ENCODE data around the gene TMEM33.

DNA sequence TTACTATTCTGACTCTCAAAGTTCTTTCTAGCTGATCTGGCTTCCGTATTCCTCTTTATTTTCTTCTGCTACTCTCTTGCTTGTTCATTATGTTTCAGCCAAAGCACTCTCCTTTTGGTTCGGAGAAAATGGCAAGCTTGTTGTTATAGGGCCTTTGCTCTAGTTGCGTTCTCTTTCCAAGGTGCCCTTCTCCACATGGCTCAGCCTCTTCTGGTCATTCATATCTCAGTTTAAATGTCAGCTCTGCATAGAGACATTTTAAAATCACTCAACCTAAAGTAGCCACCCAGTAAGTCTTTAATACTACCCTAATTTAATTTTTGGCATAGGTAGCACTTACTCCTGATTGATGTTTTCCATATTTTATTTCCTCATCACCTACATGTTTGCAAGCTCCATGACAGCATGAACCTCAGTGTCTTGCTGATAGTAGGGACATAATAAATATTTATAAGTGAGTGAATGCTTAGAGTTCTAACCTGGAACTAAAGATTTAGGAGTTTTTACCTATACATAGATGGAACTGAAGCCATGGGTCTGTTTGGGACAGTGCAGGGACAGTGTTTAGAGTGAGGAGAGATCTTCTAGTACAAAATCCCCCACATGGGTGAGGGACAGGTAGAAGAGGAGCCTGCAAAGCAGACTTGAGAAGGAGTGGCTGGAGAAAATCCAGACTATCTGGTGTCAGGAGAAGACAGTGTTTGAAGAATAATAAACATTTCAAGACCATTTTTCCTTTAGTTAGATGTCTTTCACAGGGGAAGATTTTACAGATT is 73.0 kb downstream of the TMEM33 start:
- no peak for TF ChIP-seq CTCF (IDR thresholded peaks at IDR 0.05; ENCODE audit: low read depth, low read length, missing input control)
- TF ChIP-seq, protein P1, sequence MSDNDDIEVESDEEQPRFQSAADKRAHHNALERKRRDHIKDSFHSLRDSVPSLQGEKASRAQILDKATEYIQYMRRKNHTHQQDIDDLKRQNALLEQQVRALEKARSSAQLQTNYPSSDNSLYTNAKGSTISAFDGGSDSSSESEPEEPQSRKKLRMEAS (IDR thresholded peaks at IDR 0.05): no peak
- TF ChIP-seq RAD21 (IDR thresholded peaks at IDR 0.05): no peak
- TF ChIP-seq REST (IDR thresholded peaks at IDR 0.05): no peak
- TF ChIP-seq, protein P2, sequence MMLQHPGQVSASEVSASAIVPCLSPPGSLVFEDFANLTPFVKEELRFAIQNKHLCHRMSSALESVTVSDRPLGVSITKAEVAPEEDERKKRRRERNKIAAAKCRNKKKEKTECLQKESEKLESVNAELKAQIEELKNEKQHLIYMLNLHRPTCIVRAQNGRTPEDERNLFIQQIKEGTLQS (IDR thresholded peaks at IDR 0.05): no peak
- TF ChIP-seq GABPA (IDR thresholded peaks at IDR 0.05 in 1 of 2, conservative IDR thresholded peaks at IDR 0.05 in 1 of 2): no peak
- TF ChIP-seq HNF4G (IDR thresholded peaks at IDR 0.05): no peak
- TF ChIP-seq YY1 (IDR thresholded peaks at IDR 0.05): no peak
- no peak for TF ChIP-seq TAF1 (conservative IDR thresholded peaks at IDR 0.05)
- no peak for TF ChIP-seq FOXA1 (IDR thresholded peaks at IDR 0.05)
- TF ChIP-seq RXRA (IDR thresholded peaks at IDR 0.05): no peak
